GM12801 (cell line): Measurements from ENCODE around the gene ORC3.

ENCODE experiments used
- TF ChIP-seq, protein P1 (sequence below): IDR thresholded peaks from one replicate; pipeline ENCODE4 v1.5.1; 2011; ENCODE audit warnings: control low read depth; ENCODE audit not compliant: insufficient read length; ENCODE audit errors: extremely low read depth

Gene ORC3

DNA sequence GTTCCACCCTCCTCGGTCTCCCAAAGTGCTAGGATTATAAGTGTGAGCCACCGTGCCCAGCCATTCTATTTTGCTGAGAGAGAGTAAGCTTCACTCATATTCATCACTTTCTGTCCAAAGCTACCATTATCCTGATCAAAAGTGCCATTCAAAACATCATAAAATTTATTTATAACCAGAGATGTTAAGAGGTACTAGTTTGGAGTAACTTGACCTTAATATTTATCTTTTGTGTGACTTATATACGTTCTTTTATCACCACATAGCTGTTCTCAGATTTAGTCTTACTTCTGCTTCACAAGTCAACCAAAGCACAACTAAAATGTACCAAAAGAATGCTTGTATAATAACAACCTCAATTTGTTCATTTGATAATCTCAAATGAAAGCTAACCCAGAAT lies 94.0 kb downstream of the ORC3 start:
- TF ChIP-seq, protein P1, sequence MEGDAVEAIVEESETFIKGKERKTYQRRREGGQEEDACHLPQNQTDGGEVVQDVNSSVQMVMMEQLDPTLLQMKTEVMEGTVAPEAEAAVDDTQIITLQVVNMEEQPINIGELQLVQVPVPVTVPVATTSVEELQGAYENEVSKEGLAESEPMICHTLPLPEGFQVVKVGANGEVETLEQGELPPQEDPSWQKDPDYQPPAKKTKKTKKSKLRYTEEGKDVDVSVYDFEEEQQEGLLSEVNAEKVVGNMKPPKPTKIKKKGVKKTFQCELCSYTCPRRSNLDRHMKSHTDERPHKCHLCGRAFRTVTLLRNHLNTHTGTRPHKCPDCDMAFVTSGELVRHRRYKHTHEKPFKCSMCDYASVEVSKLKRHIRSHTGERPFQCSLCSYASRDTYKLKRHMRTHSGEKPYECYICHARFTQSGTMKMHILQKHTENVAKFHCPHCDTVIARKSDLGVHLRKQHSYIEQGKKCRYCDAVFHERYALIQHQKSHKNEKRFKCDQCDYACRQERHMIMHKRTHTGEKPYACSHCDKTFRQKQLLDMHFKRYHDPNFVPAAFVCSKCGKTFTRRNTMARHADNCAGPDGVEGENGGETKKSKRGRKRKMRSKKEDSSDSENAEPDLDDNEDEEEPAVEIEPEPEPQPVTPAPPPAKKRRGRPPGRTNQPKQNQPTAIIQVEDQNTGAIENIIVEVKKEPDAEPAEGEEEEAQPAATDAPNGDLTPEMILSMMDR = no peak

DNA sequence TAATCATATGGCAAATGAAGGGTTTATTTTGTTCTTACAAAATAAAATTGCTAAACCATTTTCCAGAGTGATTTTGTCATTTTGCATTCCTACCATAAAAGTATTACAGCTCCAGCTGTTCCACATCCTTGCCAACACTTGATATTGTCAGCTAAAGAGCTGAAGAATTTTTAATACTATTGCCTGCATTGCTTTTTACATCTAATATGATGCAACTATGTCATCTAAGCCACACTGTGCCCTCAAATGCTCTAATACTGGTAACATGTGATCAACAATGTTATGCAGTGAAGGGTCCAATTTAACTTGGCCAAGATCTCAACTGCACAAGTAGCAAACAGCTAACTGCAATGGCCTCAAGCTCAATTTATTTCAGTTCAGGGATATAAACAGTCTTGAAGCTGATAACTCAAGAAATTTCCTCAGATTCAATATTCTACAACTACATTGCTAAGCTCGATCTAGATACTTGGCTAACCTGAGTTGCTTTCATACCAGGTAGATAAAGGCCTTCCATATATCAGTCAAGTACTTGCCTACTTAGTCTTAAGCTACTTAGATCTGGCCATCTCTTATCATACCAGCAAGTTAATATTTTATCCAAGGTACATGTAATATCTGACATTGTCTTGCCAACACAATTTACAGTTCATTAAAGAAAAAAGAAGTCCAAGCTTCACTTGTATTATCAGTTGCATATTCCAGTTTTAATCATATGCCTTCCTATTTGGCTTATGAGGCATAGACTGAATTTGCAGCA lies 95.1 kb downstream of the ORC3 start:
- TF ChIP-seq, protein P1 = no peak

DNA sequence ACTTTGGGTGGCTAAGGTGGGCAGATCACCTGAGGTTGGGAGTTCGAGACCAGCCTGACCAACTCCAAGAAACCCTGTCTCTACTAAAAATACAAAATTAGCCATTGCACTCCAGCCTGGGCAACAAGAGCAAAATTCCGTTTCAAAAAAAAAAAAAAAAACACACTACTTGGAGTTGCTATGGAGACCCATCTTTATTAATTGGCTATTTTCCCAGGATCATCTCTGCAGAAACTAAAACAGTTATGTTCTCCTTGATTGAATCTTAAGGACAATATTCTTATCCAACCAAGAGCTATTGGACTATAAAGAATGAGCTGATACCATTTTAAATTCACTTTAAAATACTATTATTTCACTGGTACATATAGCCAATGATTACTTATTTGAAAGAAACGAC lies 97.4 kb downstream of the ORC3 start:
- TF ChIP-seq, protein P1 = no peak

DNA sequence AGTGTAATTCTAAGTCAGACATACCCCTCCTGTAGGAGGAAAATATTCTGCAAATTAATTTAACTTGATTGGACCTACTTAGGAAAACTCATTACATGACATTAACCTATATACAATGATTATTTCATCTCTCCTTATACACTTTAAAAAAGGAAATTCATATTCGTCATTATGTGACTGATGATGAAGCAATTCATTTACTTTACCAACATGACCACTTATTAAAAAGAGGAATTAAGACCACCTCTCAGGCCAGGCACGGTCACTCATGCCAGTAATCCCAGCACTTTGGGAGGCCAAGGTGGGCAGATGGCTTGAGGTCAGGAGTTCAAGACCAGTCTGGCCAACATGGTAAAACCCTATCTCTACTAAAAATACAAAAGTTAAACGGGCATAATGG lies 100.5 kb downstream of the ORC3 start:
- TF ChIP-seq, protein P1 = no peak

DNA sequence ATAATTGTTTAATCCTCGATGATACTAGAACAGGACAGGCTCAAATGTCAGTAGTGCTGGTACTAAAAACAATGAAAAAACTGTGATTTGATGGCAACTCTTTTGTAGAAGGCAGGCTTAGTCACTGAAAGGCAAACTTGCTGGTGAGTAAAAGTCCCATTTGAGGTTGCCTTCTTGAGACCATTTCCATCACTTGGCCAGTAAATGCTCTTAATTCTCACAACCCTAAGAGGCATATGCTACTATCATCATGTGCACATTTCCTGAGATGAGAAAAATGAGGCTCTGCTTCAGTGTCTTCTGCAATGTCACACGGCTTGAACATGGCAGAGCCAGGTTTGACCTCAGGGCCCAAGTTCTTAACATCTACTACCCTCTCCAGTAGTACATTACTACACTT lies 102.2 kb downstream of the ORC3 start:
- TF ChIP-seq, protein P1 = no peak

DNA sequence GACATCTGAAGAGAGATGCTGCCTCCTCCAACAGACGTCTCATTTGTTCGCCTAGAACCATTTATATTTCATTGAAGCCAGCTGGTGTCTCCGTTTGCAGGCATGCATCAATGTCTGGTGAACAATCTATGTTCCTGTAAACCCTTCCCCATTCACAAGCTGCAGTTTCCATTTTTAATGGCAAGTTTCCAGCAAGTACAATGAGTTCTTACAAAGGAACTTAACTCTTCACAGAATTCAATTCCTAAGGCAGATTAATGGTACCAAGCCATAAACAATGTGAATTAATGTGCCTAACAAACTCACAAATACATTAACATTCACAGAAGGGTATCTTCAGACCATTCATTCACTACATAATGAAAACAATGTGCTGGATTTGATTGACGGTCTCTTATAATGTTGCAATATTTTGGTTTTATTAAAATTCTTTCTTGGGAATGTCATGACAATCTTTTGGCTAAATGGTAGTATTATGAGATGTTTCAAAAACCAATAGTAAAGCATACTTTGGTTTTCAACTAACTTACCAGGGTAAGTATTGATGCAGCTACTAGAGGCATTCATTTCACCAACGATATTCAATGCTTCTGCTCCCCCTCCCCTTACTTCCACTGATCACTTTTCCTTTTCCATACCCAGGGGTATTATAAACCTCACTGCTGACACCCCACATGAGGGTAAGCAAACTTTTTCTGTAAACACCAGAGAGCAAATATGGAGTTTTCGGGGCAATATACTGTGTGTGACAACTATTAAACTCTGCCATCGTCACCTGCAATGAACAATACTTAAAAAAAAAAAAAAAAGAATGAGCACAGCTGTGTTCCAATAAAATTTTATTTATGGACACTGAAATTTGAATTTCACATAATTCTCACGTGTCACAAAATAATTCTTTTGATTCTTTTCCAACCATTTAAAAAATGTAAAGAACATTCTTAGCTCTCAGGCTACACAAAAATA lies 107.9 kb downstream of the ORC3 start:
- TF ChIP-seq, protein P1 = no peak

DNA sequence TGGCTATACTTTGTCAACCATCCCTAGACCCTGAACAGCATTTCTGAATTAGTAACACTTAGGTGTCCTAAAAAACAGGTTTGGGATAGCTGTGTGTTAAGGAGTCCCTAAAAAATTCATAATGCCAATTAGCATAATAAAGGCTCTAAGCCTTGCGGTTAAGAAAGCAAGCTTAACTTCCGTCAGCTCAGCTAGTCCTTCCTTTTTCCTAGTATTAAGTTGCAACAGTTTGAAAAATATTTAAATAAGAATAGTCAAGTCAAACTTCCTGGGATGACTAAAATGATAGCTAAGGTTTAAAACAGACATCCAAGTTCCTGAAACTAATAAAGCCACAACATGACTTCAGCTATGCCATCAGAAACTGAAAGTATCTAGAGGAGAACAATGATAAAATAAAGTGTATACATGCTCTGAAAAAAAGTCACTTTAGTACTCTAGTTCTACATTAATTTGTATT lies 108.6 kb downstream of the ORC3 start:
- TF ChIP-seq, protein P1 = no peak
